HG03520 (cell line): Measurements from ENCODE around the gene SFTPA1.
A peak's percentile ranks its signal among the peaks of the same experiment; 100 is the strongest.
"Not testable (repeated sequence)": the region's sequence is repeated elsewhere in the genome, so short reads cannot be mapped to it uniquely, and the experiment has no call there.

Experiments
- ATAC-seq: cut with Tn5 transposase; IDR thresholded peaks from one replicate; pipeline ENCODE4 v1.9.1; 2021; ENCODE audit warnings: mild to moderate bottlenecking, moderate library complexity; ENCODE audit not compliant: unreplicated experiment

SFTPA1 gene

DNA sequence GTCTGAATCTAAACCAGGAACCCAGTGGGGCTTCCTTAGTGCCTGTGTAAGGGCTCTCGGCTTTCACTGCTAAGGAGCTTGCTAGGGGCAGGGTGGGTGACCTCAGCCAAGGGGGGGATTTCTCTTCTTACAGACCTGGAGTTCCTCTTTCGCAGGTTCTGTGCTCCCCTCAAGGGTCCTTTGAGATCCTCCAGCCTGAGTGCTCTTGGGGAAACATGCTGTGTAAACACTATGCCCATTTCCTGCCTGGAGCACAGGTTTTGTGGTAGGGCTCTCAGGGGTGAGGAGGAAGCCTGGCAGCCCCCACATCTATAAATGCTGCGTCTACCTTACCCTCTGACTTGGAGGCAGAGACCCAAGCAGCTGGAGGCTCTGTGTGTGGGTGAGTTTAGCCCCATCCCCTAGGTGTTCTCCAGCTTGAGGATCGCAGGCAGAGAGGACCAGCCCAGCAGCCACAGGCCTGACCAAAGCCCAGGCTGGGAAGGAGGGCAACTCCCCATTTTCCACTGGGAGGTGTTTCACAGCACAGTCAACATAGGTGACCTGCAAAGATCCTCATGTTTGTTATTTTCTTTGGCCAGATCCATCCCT lies at the start of gene SFTPA1:
SFTPA1 (plus strand) TSS at position 339 of the 591 bp plus-strand sequence. CDS start 887 bp downstream, outside the sequence.
- ATAC-seq = no peak

DNA sequence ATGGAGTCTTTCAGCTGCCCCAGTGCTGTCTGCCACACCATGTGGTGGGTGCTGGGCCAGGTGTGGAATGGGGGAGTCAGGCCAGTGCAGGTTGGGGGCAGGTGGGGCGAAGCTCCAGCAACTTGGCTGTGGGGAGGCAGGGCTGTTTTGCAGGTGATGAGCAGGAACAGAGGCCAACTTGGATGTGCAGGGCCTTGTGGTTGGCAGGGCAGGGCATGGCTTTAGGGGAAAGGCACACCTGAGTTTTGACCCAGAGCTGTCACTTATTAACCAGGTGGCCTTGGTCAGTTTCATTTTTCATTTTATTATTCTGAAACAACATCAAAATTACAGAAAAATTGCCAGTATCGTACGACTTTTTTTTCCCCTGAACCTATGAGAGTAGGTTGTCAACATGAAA lies 49.5 kb upstream of the SFTPA1 start:
- no peak for ATAC-seq

DNA sequence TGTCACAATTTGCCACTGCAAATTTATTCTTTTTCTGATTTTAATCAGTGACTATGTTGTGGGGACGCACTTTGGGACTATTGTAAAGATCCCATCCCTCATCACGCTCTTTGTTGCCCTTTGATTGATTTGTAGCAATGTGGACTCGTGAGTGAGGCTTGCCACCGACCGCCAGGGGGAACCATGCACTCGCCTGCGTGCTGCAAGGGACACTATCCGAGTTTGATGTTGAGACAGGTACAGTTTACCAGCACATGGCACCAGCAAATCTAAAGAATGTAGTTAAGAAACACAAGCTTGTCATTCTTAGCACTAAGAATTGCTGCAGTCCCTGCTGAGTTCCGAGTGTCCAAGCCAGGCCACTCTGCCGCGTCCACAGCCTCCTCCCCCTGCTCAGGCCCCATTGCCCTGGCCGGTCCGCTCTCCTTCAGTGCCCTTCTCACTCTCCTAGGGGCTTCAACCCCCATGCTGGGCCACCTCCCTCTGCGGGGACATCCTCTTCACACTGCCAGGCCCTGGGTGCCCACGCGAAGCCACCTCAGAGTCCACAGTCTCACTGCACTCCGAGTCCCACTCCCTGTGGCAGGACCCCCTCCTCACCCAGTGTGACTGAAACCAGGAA lies 48.5 kb upstream of the SFTPA1 start:
- peak; percentile 80 for ATAC-seq

DNA sequence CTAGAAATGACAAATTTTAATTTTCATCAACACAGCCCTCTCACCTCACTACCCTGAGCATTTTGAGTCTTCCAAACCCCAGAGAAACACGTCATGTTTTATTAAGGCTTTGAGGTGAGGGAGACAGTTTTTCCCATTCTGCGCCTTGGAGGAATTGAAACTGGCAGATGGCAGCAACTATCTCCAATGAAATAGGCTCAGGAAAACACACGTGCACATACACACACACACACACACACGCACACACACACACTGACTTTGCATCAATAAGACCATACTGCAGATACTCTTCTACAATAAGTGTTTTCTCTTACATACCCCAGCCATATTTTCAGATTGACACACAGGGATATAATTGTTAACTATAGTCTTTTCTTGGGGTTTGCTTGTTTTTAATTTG lies 47.3 kb upstream of the SFTPA1 start:
- ATAC-seq = no peak

DNA sequence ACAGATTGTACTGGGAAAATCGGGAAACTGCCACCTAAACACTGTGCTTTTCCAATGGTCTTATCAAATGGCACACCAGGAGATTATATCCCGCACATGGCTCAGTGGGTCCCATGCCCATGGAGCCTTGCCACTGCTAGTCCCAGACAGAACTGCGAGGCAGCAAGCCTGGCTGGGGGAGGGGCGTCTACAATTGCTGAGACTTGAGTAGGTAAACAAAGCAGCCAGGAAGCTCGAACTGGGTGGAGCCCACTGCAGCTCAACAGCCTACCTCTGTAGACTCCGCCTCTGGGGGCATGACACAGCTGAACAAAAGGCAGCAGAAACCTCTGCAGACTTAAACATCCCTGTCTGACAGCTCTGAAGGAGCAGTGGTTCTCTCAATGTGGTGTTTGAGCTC lies 40.1 kb upstream of the SFTPA1 start:
- not testable (repeated sequence) for ATAC-seq

DNA sequence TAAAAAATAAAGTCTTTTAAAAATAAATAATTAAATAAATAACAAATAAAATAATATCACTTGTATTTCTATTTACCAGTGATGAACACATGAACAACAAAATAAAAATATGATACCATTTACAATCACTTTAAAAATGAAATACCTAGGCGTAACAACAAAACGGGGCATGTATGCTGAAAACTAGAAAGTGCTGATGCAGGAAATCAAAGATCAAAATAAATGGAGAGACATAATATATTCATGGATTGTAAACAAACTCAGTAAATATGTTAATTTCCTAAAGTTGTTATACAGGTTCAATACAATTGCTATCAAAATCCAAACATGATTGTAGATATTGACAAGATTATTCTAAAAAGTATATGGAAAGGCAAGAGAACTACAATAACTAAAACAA lies 31.4 kb upstream of the SFTPA1 start:
- no peak for ATAC-seq

DNA sequence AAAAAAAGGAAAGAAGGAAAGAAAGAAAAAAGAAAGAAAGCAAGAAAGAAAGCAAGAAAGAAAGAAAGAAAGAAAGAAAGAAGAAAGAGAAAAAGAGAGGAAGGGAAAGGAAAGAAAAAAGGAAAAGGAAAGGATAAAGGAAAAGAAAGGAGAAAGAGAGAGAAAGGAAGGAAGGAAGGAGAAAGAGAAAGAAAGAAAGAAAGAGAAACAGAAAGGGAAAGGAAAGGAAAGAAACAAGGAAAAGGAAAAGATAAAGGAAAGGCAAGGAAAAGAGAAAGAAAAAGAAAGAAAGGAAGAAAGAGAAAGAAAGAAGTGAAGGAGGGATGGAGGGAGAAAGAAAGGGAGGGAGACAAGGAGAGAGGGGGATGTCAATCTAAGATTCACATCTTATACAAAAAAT lies 29.7 kb upstream of the SFTPA1 start:
- no peak for ATAC-seq

DNA sequence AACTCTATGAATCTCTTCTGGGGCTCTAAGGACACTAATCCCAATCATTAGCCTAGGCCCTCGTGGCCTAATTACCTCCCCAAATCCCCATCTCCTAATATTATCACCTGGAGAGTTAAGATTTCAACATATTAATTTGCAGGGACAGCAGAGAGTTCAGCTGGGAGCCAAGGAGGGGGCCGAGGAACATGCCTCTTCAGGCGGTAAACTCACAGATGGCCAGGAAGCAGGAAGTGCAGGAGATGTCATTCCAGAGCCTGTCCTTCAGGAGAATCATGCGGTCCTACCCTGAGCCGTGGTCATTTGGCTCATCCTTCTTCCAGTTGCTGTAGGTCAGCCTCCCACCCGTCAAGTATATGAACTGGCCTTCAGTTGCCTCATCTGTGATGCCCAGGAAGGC lies 28.6 kb upstream of the SFTPA1 start:
- no peak for ATAC-seq

DNA sequence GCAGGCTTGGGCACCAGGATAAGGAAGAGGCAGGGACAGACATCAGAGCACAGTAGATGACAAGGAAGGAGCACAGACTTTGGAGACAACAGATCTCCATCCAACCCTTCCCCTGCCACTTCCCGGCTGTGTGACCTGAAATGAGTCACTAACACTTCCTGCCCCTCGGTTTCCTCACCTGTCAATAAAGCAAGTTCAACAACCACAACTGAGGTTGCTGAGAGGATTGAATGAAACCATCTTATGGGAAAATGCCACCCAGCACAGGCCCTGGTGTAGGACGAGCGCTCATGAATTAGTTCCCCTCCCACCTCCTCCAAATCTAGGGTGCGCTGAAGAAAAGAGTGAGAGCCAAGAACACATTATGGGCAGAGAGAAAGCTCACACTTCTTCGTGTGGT lies 27.8 kb upstream of the SFTPA1 start:
- ATAC-seq = not testable (repeated sequence)

DNA sequence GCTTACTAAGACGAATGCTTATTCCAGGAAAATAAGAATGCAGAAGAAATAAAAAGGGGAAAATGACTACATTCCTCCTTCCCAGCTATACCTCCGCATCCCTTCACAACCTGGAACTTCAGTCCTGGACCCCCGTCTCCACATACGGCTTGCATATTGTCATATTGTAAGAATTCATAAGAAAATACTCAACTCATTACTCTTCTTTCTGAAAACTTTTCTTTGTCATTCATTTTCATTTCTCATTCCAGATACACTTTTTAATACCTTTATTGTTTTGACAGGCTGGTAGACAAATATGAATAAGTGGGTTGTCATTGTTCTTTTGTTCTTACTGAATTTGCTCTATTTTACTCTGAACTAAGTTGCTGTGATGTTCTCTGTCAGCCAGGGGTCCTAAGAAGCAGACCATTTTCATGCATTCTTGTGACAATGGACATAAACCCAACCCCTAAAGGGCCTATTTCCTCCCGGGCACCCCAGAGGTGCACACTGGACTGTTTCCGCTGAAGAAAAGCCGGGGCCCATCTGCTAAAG lies 27.2 kb upstream of the SFTPA1 start:
- no peak for ATAC-seq

DNA sequence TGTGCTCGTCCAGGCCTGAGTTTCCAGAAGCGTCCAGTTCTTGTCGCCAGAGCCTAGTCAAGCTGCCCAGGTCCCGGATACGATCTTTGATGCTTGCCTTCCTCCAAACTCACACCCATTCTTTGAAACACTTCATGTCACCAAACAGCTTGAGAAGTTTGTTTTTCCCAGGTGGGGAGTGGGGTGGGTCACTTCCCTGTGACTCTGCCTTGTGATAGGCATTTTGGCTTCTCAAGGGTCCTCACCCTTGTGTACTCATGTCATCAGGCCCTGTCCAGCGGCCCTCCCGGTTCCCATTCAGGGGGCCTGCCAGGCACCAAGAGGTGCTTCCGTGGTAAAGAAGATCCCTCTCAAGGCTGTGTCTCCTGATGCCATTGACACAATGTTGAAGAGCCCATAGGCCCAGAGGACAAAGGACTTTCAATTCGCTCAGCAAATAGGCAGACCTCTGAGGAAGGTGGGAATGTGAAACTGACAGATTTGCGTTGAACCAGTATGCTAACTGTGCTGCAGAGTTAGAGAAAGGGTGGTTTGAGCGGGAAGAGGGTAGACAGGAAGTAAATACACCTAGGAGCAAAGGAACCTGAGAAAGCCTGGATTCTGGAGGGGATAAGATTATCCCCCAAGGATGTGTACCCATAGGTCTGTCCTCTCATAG lies 24.7 kb upstream of the SFTPA1 start:
- no peak for ATAC-seq

DNA sequence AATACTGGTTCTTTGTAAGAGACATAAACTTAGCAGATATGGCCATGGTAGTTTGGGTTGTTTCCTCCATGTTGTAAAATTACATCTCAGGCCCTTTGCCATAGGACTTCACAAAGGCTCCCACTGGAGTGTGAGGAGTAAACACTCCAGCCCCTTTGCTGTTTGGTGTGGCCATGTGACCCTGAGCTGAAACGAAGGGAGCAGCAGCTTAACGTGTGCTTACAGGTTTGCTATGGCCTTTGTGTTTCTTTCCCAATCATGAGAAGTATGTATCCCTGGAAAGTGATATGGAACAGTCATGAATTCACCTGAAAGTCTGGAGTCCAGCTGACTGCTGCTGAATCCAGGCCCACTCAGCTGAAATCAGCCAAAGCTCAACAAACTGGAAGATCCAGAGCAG lies 23.8 kb upstream of the SFTPA1 start:
- no peak for ATAC-seq

DNA sequence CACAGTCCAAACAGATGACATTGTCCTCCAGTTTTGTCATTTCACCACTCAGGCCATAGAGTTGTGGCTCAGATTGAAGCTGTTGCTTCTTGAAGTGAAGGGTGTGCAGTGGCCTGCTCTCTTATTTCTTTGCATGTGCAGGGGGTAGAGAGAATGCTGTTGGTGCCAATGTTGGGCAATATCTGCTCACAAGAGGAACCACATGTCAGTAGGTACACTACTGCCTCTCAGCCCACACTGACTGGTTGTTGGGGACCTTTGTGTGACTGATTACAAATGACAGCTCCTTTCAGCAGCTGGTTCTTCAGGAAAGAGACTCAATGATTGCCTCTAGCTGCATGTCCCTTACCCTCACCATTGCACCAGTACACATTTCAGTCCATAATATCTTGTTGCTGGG lies 21.9 kb upstream of the SFTPA1 start:
- no peak for ATAC-seq

DNA sequence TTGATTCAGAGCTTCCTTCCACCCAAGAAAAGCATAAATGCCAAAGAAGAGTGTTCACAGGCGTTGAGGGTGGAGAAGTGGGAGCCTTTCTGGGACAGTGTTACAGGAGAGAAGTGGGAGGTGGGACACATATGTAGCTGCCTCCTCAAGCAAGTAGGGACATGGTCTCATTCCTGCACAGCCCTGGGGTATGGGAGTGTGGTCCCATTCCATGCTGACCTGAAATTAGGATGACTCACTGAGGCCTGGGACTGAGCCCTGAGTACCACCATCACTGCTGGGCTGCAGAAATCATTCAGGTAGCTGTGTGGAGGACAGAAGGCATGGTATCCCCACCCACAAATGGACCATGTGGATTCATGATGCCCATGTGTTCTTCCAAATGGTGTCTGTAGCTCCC lies 17.4 kb upstream of the SFTPA1 start:
- no peak for ATAC-seq

DNA sequence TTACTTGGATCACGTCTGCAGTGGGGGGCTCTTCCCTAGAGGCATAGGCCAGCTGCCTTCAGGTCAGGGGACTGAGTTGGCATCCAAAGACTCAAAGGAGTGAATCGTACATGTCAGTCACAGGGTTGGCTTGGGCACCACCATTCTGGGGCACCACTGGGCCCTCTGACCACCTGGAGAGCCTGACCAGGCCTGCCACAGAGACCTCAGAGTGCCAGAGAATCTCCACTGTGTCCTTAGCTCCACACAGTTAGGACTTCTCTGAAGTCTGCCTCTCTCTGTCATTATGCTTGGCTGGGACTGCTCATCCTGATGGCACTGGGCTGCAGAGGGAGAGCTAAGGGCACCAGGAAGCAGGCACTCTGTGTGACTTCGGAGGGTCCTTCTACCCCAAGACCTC lies 16.2 kb upstream of the SFTPA1 start:
- ATAC-seq = not testable (repeated sequence)

DNA sequence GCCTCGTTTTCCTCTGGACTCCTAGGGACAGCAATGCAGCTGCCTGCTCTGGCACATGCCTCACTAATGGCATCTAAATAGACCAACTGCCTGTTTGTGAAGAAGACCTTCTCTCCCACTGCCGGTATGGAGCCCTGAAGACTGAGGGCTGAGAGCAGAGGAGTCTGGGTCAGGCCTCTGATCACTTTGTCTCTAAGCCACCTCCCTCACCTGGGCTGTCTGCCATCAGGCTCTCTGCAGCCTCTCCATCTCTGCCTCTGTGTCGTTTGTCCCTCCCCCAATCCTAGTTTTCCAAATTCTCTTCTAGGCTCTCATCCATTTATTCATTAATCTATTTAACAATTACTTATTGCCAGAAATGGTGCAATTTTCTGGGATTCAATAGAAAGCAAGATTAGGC lies 15.2 kb upstream of the SFTPA1 start:
- ATAC-seq = no peak

DNA sequence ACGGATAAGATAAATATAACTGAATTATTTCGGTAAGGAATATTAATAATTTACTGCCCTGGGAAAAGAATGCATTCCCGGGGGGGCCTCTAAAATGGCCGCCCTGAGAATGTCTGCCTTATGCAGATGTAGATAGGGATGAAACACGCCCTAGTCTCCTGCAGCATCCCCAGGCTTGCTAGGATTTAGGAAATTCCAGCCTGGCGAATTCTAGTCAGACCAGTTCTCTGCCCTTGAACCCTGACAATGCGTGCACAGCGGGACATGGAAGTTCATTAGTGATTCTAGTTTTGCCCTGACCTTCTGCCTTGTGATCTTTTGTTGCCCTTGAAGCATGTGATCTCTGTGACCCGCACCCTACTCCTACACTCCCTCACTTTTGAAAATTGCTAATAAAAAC lies 11.1 kb upstream of the SFTPA1 start:
- ATAC-seq = not testable (repeated sequence)

DNA sequence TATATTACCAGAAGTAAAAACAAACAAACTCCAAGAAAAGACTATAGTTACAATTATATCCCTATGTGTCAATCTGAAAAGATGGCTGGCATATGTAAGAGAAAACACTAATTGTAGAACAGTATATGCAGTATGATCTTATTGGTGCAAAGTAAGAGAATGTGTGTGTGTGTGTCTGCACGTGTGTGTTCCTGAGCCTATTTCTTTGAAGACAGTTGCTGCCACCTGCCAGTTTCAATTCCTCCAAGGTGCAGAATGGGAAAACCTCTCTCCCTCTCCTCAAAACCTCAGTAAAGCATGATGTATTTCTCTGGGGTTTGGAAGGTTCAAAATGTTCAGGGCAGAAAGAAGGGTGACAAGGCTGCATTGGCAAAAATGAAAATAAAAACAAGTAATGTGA lies 8.8 kb upstream of the SFTPA1 start:
- ATAC-seq = no peak

DNA sequence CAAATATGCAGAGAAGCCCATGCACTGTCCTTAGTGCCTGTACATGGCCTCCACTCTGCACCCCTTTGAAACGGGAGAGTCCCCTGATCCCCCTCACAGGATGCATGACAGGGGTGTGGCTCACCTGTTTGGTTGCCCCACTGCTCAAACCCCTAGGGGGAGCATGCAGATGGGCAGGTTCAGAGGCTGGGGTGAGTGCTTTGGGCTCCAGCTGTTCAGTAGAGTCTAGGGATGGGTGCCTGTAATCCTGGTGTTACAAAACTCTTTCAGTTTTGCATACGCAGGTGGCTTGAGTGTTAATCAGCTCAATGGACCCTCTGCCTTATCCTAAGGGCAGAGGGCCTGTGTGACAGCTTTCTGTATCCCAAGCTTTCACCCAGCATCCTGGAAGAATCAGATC lies 7.8 kb upstream of the SFTPA1 start:
- no peak for ATAC-seq

DNA sequence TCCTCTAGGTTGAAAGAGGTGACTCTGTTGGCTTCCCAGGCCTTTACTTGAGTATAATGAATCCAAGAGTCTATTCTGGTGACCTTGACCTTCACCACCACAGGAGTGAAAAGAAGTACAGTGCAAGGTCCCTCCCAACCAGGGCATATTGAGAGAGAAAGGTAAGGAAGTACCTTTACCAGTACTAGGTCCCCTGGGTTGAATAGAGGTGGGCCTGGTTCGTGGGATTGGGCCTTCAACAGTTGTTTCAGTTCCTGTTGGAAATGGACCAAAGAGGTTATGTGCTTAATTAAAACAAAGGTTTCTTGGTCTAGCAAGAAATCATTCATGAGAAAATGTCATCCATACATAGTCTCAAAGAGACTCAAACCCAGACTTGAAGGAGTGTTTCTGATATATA lies 6.4 kb upstream of the SFTPA1 start:
- no peak for ATAC-seq

DNA sequence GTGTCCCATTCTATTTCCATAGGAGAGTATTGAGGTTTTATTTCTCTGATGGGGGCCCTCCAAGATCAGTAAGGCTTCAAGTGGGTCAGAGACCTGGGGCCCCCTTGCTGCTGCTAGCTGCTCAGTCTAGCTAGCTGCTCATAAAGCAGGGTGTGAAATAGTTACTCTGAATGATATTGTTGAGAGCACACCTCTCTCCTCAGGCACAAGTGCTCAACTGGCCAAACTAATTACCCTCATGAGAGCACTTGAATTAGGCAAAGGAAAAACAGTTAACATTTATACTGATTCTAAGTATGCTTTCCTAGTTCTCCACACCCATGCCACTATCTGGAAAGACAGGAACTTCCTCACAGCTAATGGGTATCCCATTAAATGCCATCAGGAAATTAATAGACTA lies 5.4 kb upstream of the SFTPA1 start:
- ATAC-seq = no peak
